Thymus (tissue), 11 donors: ENCODE results near the gene FRZB. TPM values are rescaled to one million over a fixed set of nuclear protein-coding genes. Genes with fewer than 3 reads are reported as not detected.
A peak's percentile ranks its signal among the peaks of the same experiment; 100 is the strongest.

Source experiments
- DNase-seq, 9 donors: peaks; one replicate each; pipeline ENCODE4 v3.0.0-alpha.2; 2013; ENCODE audit warnings: low spot score in 9 of 9, low read depth in 6 of 9, missing footprints in 1 of 9
- H3K27ac ChIP-seq, 2 donors: one replicate each; pipeline ENCODE4 v1.5.1; 2013; ENCODE audit warnings: control low read depth in 1 of 2, low read depth in 1 of 2, low read length in 1 of 2, mild to moderate bottlenecking in 1 of 2, moderate library complexity in 1 of 2
- H3K27me3 ChIP-seq, 2 donors: one replicate each; pipeline ENCODE4 v1.5.1; 2013; ENCODE audit warnings: low read length in 1 of 2; ENCODE audit not compliant: control insufficient read depth in 2 of 2, insufficient read depth in 1 of 2
- H3K36me3 ChIP-seq, 2 donors: one replicate each; pipeline ENCODE4 v1.5.1; 2013; ENCODE audit warnings: low read length in 1 of 2, mild to moderate bottlenecking in 1 of 2, moderate library complexity in 1 of 2; ENCODE audit not compliant: control insufficient read depth in 2 of 2, insufficient read depth in 2 of 2
- H3K4me1 ChIP-seq, 2 donors: one replicate each; pipeline ENCODE4 v1.5.1; 2013; ENCODE audit warnings: low read length in 2 of 2; ENCODE audit not compliant: control insufficient read depth in 2 of 2, insufficient read depth in 2 of 2
- H3K4me3 ChIP-seq, 2 donors: one replicate each; pipeline ENCODE4 v1.5.1; 2013; ENCODE audit warnings: low read length in 2 of 2, control low read depth in 1 of 2, mild to moderate bottlenecking in 1 of 2
- H3K9me3 ChIP-seq, 2 donors: one replicate each; pipeline ENCODE4 v1.5.1; 2013; ENCODE audit warnings: low read length in 1 of 2, mild to moderate bottlenecking in 1 of 2; ENCODE audit not compliant: control insufficient read depth in 2 of 2, insufficient read depth in 1 of 2
- WGBS: extraction: QIAGEN DNeasy Blood & Tissue Kit; methylation state at CpG from one replicate; pipeline ENCODE4 v1.1.7; 2013; 5-methylcytosine and 5-hydroxymethylcytosine counted together
- polyA plus RNA-seq: library from polyadenylated mRNA; stranded (reverse); fragments of 200-250 nt; gene quantifications from one replicate; pipeline ENCODE4 v1.2.3, GENCODE V29; 2013
- total RNA-seq: library from RNA; stranded (reverse); fragments of 120-200 nt; gene quantifications from one replicate; pipeline ENCODE4 v1.2.4, GENCODE V29; 2013
- donor health status: healthy.

Gene FRZB
- total and polyA plus RNA-seq, 2 donors: 2.5 to 5.0 TPM

- Histone ChIP-seq H3K4me3 (no peak overlapping the region), H3K36me3 (no peaks in the 10 kb centered on the region), H3K27ac (no peak overlapping the region), H3K9me3 (no peaks in the 10 kb centered on the region), H3K27me3 (no peaks in the 10 kb centered on the region), H3K4me1 (no peaks in the 10 kb centered on the region)
- 93% methylated on average over 3 of the region's 3 CpGs for WGBS
- no peak for DNase-seq
These were observed 59.1 kb downstream of the FRZB start for GRCh38 chr2:182807319-182807718.

DNA sequence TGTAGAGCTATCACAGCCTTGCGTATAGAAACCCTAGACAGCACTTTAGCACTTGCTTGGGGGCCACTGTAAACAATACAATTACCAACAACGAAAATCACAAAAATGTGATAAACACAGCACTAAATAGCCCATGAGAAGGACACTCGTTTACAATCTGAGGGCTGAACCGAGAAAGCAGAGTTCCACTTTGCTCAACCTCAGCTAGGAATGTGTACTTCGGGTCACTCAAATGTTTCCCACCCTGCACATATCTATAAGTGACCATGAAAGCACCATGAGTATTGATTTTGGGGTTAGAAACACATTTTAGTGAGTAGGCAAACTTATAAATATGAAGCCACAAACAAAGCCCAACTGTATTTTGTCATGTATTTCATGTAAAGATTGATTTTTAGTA, 62.3 kb downstream of the FRZB start:
- no peak overlapping the region for H3K27ac ChIP-seq
- H3K4me1 ChIP-seq: no peaks in the 10 kb centered on the region
- no peaks in the 10 kb centered on the region for H3K9me3 ChIP-seq
- 94% methylated on average over 5 of the region's 5 CpGs for WGBS
- H3K27me3 ChIP-seq: no peaks in the 10 kb centered on the region
- no peak overlapping the region for H3K4me3 ChIP-seq
- DNase-seq: no peak
- H3K36me3 ChIP-seq: no peaks in the 10 kb centered on the region

DNA sequence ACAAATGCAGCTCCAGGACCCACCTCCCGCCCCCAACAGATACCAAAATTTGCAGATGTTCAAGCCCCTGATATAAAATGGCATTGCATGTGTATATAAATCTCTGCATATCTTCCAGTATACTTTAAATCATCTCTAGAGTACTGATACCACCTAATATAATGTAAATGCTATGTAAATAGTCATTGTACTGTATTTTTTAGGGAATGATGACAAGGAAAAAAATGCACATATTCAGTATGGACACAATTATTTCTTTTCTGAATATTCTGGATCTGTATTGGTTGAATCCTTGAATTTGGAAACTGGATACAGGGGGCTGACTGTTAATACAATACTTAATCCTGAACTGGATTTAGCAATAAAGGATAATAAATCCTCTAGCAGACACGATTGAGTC, 67.7 kb downstream of the FRZB start:
- DNase-seq: no peak
- no peak overlapping the region for H3K27ac ChIP-seq
- no peaks in the 10 kb centered on the region for H3K27me3 ChIP-seq
- no peaks in the 10 kb centered on the region for H3K4me1 ChIP-seq
- H3K4me3 ChIP-seq: no peak overlapping the region
- 93% methylated on average over 2 of the region's 2 CpGs for WGBS
- H3K9me3 ChIP-seq: no peaks in the 10 kb centered on the region
- H3K36me3 ChIP-seq: no peaks in the 10 kb centered on the region

DNA sequence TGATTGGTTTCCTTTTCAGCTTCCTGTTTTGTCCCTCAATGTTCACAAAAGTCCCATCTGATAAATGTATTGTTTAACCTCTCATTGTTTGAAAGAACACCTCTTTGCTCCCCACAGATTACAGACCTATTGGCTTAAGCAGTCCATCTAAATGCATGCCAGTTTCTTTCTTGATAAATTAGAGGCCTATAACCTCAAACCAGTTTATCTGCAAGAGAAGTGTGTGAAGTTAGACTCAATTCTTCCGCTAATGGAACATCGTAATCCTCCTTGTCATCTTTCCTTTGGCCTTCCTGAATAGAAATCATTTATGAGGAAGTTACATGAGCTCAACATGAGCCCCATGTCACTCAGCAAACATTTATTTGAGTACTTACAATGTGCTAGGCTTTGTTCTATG, 74.0 kb downstream of the FRZB start:
- no peak for DNase-seq
- Histone ChIP-seq H3K4me3 (no peak overlapping the region), H3K9me3 (no peaks in the 10 kb centered on the region), H3K36me3 (no peaks in the 10 kb centered on the region), H3K27me3 (no peaks in the 10 kb centered on the region), H3K4me1 (no peaks in the 10 kb centered on the region), H3K27ac (no peak overlapping the region)
- WGBS: 84% methylated on average over 2 of the region's 2 CpGs

DNA sequence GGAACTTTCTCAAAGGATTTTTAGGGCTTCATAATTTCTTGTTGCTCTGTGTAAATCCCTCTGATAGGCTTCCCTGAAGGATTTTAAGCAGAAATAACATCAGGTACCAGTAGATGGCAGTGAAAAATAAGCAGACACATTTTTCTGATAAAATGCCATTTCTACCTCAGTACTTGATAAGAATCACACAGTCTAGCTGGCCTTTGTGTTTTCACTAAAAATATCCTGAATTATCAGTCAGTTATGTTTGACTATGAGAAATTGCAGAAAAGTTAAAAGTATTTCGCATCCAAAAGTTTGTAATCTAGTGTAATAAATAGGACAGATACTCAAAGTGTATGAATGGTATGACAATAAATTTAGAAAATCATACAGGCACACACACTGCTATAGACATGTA, 81.7 kb downstream of the FRZB start:
- Histone ChIP-seq H3K4me1 (no peaks in the 10 kb centered on the region), H3K4me3 (no peak overlapping the region), H3K27ac (no peak overlapping the region), H3K27me3 (no peaks in the 10 kb centered on the region), H3K9me3 (no peaks in the 10 kb centered on the region), H3K36me3 (peaks cover 0 to 4% of the 10 kb centered on the region in 2 donors)
- 99% methylated on average over 1 of the region's 1 CpG for WGBS
- peak in 8 of 9 donors; percentile 26 to 73 (median 42) for DNase-seq

- H3K27ac ChIP-seq: no peak overlapping the region
- H3K4me1 ChIP-seq: no peaks in the 10 kb centered on the region
- H3K36me3 ChIP-seq: peaks cover 0 to 4% of the 10 kb centered on the region in 2 donors
- H3K27me3 ChIP-seq: no peaks in the 10 kb centered on the region
- no peak overlapping the region for H3K4me3 ChIP-seq
- WGBS: 96% methylated on average over 4 of the region's 4 CpGs
- DNase-seq: no peak
- H3K9me3 ChIP-seq: no peaks in the 10 kb centered on the region
These were observed 82.3 kb downstream of the FRZB start for GRCh38 chr2:182784058-182784706.

Other genes starting within 250 kb of the FRZB start
- 78.0 TPM for gene DNAJC10, start 150.4 kb downstream of the FRZB start, total RNA-seq
- 34.0 TPM for gene DNAJC10, start 150.4 kb downstream of the FRZB start, polyA plus RNA-seq
- gene NCKAP1, start 171.8 kb upstream of the FRZB start, total RNA-seq: 23.7 TPM
- 36.8 TPM for gene NCKAP1, start 171.8 kb upstream of the FRZB start, polyA plus RNA-seq
- 2.8 TPM for gene DUSP19, start 212.1 kb upstream of the FRZB start, total RNA-seq
- gene DUSP19, start 212.1 kb upstream of the FRZB start, polyA plus RNA-seq: 2.0 TPM